Ovary (tissue), 3 donors: Measurements from ENCODE around the gene GAS2L1.

Experiments used
- EP300 ChIP-seq: sonication (generic); formaldehyde crosslinking; IDR thresholded peaks from one replicate; pipeline ENCODE4 v1.6.1; 2017; ENCODE audit warnings: antibody characterized with exemption
- TF ChIP-seq, protein P1 (sequence below), 3 donors: fragments of 450-650 bp in 2 of 3; fragments of 200-600 bp in 1 of 3; IDR thresholded peaks; one replicate each; pipeline versions ENCODE4 v1.5.1 to v1.8.0; 2016 to 2022; ENCODE audit warnings: antibody characterized with exemption in 3 of 3, mild to moderate bottlenecking in 1 of 3
- donor health status: DM: no; HTN: no; CAD: no.

DNA sequence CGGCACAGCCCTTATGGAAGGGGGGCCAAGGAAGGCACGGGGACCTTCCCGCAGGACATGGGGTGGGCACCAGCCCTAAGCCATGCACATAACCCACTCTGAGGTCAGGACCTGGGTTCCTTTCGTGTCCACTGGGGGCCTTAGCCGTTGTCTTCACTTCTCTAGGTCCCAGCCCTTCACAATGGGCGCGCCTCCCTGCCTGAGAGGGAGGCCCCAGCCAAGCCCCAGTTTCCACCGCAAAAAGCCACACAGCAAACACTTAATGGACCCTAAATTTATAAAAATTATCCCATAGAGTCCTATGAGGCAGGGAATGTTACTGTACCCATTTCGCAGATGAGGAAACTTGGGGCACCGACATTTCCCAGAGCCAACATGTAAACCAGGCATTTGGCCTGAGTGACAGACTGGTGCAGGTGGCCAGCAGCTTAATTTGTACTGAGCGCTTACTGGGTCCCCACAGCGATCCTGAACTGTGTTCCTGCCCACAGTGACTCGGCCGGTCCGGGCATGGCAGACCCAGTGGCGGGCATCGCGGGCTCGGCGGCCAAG lies 1.2 kb downstream of the GAS2L1 start:
- TF ChIP-seq, protein P1, sequence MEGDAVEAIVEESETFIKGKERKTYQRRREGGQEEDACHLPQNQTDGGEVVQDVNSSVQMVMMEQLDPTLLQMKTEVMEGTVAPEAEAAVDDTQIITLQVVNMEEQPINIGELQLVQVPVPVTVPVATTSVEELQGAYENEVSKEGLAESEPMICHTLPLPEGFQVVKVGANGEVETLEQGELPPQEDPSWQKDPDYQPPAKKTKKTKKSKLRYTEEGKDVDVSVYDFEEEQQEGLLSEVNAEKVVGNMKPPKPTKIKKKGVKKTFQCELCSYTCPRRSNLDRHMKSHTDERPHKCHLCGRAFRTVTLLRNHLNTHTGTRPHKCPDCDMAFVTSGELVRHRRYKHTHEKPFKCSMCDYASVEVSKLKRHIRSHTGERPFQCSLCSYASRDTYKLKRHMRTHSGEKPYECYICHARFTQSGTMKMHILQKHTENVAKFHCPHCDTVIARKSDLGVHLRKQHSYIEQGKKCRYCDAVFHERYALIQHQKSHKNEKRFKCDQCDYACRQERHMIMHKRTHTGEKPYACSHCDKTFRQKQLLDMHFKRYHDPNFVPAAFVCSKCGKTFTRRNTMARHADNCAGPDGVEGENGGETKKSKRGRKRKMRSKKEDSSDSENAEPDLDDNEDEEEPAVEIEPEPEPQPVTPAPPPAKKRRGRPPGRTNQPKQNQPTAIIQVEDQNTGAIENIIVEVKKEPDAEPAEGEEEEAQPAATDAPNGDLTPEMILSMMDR (IDR thresholded peaks at IDR 0.05) = no peak
- TF ChIP-seq EP300 = no peak
